Mesendoderm (in vitro differentiated cells): ENCODE measurements around the gene ATN1.

Experiments
- DNase-seq: peaks from one replicate; pipeline ENCODE4 v3.0.0; 2013
- H2AK5ac ChIP-seq: 2 replicates; pipeline ENCODE4 v1.6.1; 2013; ENCODE audit warnings: low read length, inconsistent platforms
- H2BK120ac ChIP-seq: 2 replicates; pipeline ENCODE4 v1.6.1; 2013; ENCODE audit warnings: low read depth, mild to moderate bottlenecking, low read length, moderate library complexity, mixed read lengths
- H2BK15ac ChIP-seq: replicated peaks from 2 replicates; pipeline ENCODE4 v1.6.1; 2013; ENCODE audit warnings: low read depth, mild to moderate bottlenecking, moderate library complexity
- H2BK5ac ChIP-seq: 2 replicates; pipeline ENCODE4 v1.6.1; 2013; ENCODE audit warnings: low read length, inconsistent platforms
- H3K18ac ChIP-seq: 2 replicates; pipeline ENCODE4 v1.6.1; 2013; ENCODE audit warnings: mild to moderate bottlenecking, low read length, mixed read lengths
- H3K23ac ChIP-seq: one replicate; pipeline ENCODE4 v1.6.1; 2013; ENCODE audit warnings: low read length
- H3K27ac ChIP-seq: 2 replicates; pipeline ENCODE4 v1.5.1; 2013; ENCODE audit warnings: low read depth, mild to moderate bottlenecking, inconsistent platforms, low read length, moderate library complexity
- H3K27me3 ChIP-seq: 2 replicates; pipeline ENCODE4 v1.6.1; 2013; ENCODE audit warnings: low read length, control low read depth, mild to moderate bottlenecking, inconsistent platforms; ENCODE audit not compliant: insufficient read depth, poor library complexity
- H3K36me3 ChIP-seq: 2 replicates; pipeline ENCODE4 v1.6.1; 2013; ENCODE audit warnings: low read length, inconsistent platforms; ENCODE audit not compliant: control insufficient read depth, insufficient read depth
- H3K4ac ChIP-seq: one replicate; pipeline ENCODE4 v1.6.1; 2013; ENCODE audit warnings: low read depth, mild to moderate bottlenecking, low read length, moderate library complexity
- H3K4me1 ChIP-seq: 2 replicates; pipeline ENCODE4 v1.6.1; 2013; ENCODE audit warnings: low read depth, low read length, inconsistent platforms; ENCODE audit not compliant: control insufficient read depth
- H3K4me2 ChIP-seq: 2 replicates; pipeline ENCODE4 v1.6.1; 2013; ENCODE audit warnings: low read length
- H3K4me3 ChIP-seq: 2 replicates; pipeline ENCODE4 v1.5.1; 2013; ENCODE audit warnings: mild to moderate bottlenecking, low read length
- H3K56ac ChIP-seq: one replicate; pipeline ENCODE4 v1.6.1; 2013; ENCODE audit warnings: low read length
- H3K79me1 ChIP-seq: 2 replicates; pipeline ENCODE4 v1.6.1; 2013; ENCODE audit warnings: low read length, inconsistent platforms
- H3K79me2 ChIP-seq: 2 replicates; pipeline ENCODE4 v1.6.1; 2013; ENCODE audit warnings: mild to moderate bottlenecking, low read length; ENCODE audit not compliant: control insufficient read depth, insufficient read depth
- H3K9ac ChIP-seq: 2 replicates; pipeline ENCODE4 v1.6.1; 2013; ENCODE audit warnings: low read length, inconsistent platforms
- H4K5ac ChIP-seq: one replicate; pipeline ENCODE4 v1.6.1; 2013; ENCODE audit warnings: low read length
- H4K8ac ChIP-seq: one replicate; pipeline ENCODE4 v1.6.1; 2013; ENCODE audit warnings: low read depth, mild to moderate bottlenecking, control low read depth, low read length, moderate library complexity
- WGBS: extraction: QIAGEN DNeasy Blood & Tissue Kit; methylation state at CpG from one replicate; pipeline ENCODE4 v1.1.7; 2013; ENCODE audit warnings: low lambda C conversion rate, missing lambda C conversion rate; ENCODE audit not compliant: insufficient coverage; ENCODE audit errors: extremely low coverage; 5-methylcytosine and 5-hydroxymethylcytosine counted together

Gene ATN1

DNA sequence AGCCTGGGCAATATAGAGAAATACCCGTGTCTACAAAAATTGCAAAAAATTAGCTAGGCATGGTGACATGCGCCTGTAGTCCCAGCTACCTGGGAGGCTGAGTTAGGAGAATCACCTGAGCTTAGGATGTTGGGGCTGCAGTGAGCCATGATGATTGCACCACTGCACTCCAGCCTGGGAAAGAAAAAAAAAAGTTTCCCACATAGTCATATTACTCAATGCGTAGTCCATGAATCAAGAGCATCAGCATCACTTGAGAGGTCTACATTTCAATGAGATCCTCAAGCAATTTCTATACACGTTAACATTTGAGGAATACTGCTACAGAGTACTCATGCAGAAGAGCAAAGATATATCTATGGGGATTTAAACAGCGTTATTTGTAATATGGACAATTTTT, 28.3 kb upstream of the ATN1 start:
- H3K56ac ChIP-seq: no peak overlapping the region
- no CpG with 5 or more reads among the region's 5 CpGs for WGBS

DNA sequence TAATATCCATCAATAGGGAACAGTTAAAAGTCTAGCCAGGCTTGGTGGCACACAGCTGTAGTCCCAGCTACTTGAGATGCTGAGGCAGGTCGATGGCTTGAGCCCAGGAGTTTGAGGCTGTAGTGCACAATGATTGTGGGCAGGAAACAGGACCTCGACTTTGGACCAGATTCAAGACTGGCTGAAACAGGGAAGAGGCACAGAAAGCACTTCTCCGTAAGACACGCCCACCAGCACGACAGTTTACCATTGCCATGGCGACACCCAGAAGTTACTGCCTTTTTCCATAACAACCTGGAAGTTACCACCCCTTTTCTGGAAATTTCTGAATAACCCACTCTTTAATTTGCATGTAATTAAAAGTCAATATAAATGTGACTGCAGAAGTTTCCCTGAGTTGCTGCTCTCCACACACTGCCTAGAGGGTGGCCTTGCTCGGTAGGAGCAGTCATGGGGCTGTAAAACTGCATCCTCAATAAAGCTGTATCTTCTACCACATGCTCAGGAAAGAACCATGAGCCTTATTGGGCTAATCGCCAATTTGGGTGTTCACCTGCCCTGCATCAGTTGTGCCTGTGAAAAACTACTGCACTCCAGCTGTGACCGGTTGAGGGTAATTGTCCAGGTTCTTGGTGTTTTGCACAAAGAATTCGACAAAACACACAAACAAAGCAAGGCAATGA, 27.8 kb upstream of the ATN1 start:
- H3K4me3 ChIP-seq: no peak overlapping the region
- peak; percentile 78 for DNase-seq
- no peak overlapping the region for H3K4ac ChIP-seq
- no peaks in the 10 kb centered on the region for H3K4me1 ChIP-seq
- no peaks in the 10 kb centered on the region for H3K79me1 ChIP-seq
- no peak overlapping the region for H4K5ac ChIP-seq
- no peak overlapping the region for H3K18ac ChIP-seq
- H3K23ac ChIP-seq: no peak overlapping the region
- H3K9ac ChIP-seq: no peak overlapping the region
- no CpG with 5 or more reads among the region's 10 CpGs for WGBS
- no peak overlapping the region for H3K27ac ChIP-seq
- no peak overlapping the region for H2BK15ac ChIP-seq
- H2BK5ac ChIP-seq: no peak overlapping the region
- H3K36me3 ChIP-seq: no peaks in the 10 kb centered on the region
- no peak overlapping the region for H2AK5ac ChIP-seq
- no peaks in the 10 kb centered on the region for H3K79me2 ChIP-seq
- H3K27me3 ChIP-seq: no peaks in the 10 kb centered on the region
- H4K8ac ChIP-seq: no peak overlapping the region
- H3K56ac ChIP-seq: no peak overlapping the region
- H2BK120ac ChIP-seq: no peak overlapping the region
- H3K4me2 ChIP-seq: no peak overlapping the region

More for the DNA sequence above, 28.3 kb upstream of the ATN1 start:
- Histone ChIP-seq H4K5ac (no peak overlapping the region), H3K79me2 (no peaks in the 10 kb centered on the region), H3K4ac (no peak overlapping the region), H2BK5ac (no peak overlapping the region), H3K9ac (no peak overlapping the region), H3K79me1 (no peaks in the 10 kb centered on the region), H3K4me1 (no peaks in the 10 kb centered on the region), H3K23ac (no peak overlapping the region), H2AK5ac (no peak overlapping the region), H3K27ac (no peak overlapping the region), H3K4me2 (no peak overlapping the region), H3K18ac (no peak overlapping the region), H2BK15ac (no peak overlapping the region), H3K27me3 (no peaks in the 10 kb centered on the region), H3K36me3 (no peaks in the 10 kb centered on the region), H4K8ac (no peak overlapping the region), H3K4me3 (no peak overlapping the region), H2BK120ac (no peak overlapping the region)
- no peak for DNase-seq

DNA sequence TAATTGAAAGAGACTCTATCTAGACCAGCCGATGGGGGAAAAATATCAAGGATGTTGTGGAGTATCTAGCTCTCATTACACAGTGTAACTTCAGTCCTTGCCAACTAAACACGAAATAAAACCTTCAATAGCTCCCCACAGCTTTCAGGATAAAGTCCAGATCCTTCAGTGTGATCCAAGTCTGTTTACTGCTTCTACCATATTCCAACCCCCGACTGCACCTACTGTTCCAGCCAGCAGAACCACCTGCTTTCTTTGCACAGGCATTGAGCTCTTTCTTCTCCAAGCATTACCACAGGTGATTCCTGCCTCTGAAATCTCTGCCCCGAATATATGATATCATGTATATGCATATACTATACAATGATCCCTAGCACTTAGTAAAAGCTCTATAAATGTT, 25.3 kb upstream of the ATN1 start:
- Histone ChIP-seq H3K56ac (no peak overlapping the region), H3K27me3 (no peaks in the 10 kb centered on the region), H3K18ac (no peak overlapping the region), H3K79me1 (no peaks in the 10 kb centered on the region), H3K4me1 (peaks cover 2% of the 10 kb centered on the region), H4K5ac (no peak overlapping the region), H4K8ac (no peak overlapping the region), H3K27ac (no peak overlapping the region), H3K36me3 (no peaks in the 10 kb centered on the region), H2BK15ac (no peak overlapping the region), H3K9ac (no peak overlapping the region), H2BK5ac (no peak overlapping the region), H3K4me2 (no peak overlapping the region), H2BK120ac (no peak overlapping the region), H3K23ac (no peak overlapping the region), H3K4ac (no peak overlapping the region), H2AK5ac (no peak overlapping the region), H3K79me2 (no peaks in the 10 kb centered on the region), H3K4me3 (no peak overlapping the region)
- WGBS: no CpG with 5 or more reads among the region's 4 CpGs
- DNase-seq: no peak

DNA sequence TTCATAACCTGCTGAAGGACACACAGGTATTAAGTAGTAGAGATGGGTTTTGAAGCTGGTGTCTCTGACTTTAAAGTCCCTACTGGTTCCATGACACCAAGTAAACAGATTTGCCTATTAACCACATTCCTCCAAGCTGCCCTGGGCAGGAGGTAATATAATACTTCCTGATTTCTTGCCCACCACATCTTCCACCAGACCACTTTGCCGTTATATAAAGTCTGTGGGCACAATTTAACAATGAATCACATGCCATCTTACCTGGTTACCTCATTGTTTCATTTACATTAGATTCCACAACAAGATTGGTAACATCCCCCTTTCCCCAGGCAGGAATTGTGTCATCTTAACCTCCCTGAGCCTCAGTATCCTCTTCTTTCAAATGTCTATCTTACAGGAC, 24.0 kb upstream of the ATN1 start:
- H3K27ac ChIP-seq: no peak overlapping the region
- peaks cover 2% of the 10 kb centered on the region for H3K4me1 ChIP-seq
- no peak overlapping the region for H3K18ac ChIP-seq
- H3K4me2 ChIP-seq: no peak overlapping the region
- H4K8ac ChIP-seq: peak overlapping the region; percentile 16
- no peak overlapping the region for H3K56ac ChIP-seq
- H3K4ac ChIP-seq: no peak overlapping the region
- no peak overlapping the region for H2AK5ac ChIP-seq
- no peak overlapping the region for H3K9ac ChIP-seq
- no peak overlapping the region for H2BK120ac ChIP-seq
- H4K5ac ChIP-seq: no peak overlapping the region
- H3K36me3 ChIP-seq: no peaks in the 10 kb centered on the region
- H3K23ac ChIP-seq: no peak overlapping the region
- no peaks in the 10 kb centered on the region for H3K27me3 ChIP-seq
- WGBS: no CpG with 5 or more reads among the region's 1 CpG
- no peak for DNase-seq
- H3K79me1 ChIP-seq: no peaks in the 10 kb centered on the region
- H3K79me2 ChIP-seq: no peaks in the 10 kb centered on the region
- no peak overlapping the region for H2BK15ac ChIP-seq
- H2BK5ac ChIP-seq: no peak overlapping the region
- H3K4me3 ChIP-seq: no peak overlapping the region

GRCh38 chr12:6904280-6905276, 23.2 kb upstream of the ATN1 start, which contains the start of gene LRRC23:
LRRC23 (plus strand) TSS chr12:6904822; CDS start chr12:6905634, 812 bp downstream.
- no CpG with 5 or more reads among the region's 34 CpGs for WGBS
- Histone ChIP-seq H2AK5ac (no peak within 1 kb of the TSS), H3K23ac (no peak within 1 kb of the TSS), H3K9ac (peak within 1 kb of the TSS; percentile 69), H3K79me1 (no peaks in the 10 kb centered on the region), H3K56ac (peak within 1 kb of the TSS; percentile 78), H2BK15ac (peak within 1 kb of the TSS; percentile 4), H2BK5ac (no peak within 1 kb of the TSS), H4K5ac (no peak within 1 kb of the TSS), H3K4me3 (peak within 1 kb of the TSS; percentile 33), H3K4ac (no peak within 1 kb of the TSS), H3K27me3 (no peaks in the 10 kb centered on the region), H3K18ac (no peak within 1 kb of the TSS), H2BK120ac (no peak within 1 kb of the TSS), H3K4me2 (peak within 1 kb of the TSS; percentile 61), H3K27ac (peak within 1 kb of the TSS; percentile 6), H3K36me3 (no peaks in the 10 kb centered on the region), H4K8ac (peak within 1 kb of the TSS; percentile 16), H3K4me1 (peaks cover 2% of the 10 kb centered on the region), H3K79me2 (no peaks in the 10 kb centered on the region)
- DNase-seq: peak; percentile 100
